Measurements from ENCODE around the gene MCC. TPM values are rescaled to one million over a fixed set of nuclear protein-coding genes. Genes with fewer than 3 reads are reported as not detected.
A peak's percentile ranks its signal among the peaks of the same experiment; 100 is the strongest.

MCC gene
- total RNA-seq, 1 experiment from 2014 or later = 7.1 TPM

DNA sequence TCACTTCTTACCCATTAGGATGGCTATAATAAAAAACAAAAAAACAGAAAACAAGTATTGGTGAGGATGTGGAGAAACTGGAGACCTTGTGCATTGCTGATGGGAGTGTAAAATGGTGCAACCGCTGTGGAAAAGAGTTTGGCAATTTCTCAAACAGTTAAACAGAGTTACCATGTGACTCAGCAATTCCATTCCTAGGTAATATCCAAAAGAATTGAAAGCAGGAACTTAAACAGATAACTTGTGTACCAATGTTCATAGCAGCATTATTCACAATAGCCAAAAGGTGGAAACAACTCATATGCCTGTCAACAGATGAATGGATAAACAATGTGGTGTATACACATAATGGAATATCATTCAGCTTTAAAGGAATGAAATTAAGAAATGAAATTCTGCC lies 482.8 kb downstream of the MCC start:
- DNase-seq (peak; percentile 84), ATAC-seq (peak; percentile 79)
- H3F3A ChIP-seq (ENCODE audit: low read length, unreplicated experiment) = no peaks in the 10 kb centered on the region
- CTCF ChIA-PET = no interaction called here
- no peak overlapping the region for H3K4me3 ChIP-seq (ENCODE audit: low read length)
- H3K27ac ChIP-seq (ENCODE audit: low read length) = peak overlapping the region; percentile 61
- POLR2A ChIA-PET (ENCODE audit: unreplicated experiment) = no interaction called here
- intact Hi-C loops (cut with micrococcal nuclease) = no loop called here
- H4K20me1 ChIP-seq (ENCODE audit: low read length) = no peaks in the 10 kb centered on the region
- H3K4me2 ChIP-seq (ENCODE audit: low read length) = 0 out of 2 replicates have a peak overlapping the region, but pooled peaks have one; percentile 7
- no peaks in the 10 kb centered on the region for H3K27me3 ChIP-seq (ENCODE audit: low read length)
- no peak overlapping the region for H2AFZ ChIP-seq (ENCODE audit: low read length)
- H3K9ac ChIP-seq (ENCODE audit: low read length) = no peak overlapping the region
- H3K4me1 ChIP-seq (ENCODE audit: insufficient read depth, low read length) = peaks cover 41% of the 10 kb centered on the region
- H3K9me2 ChIP-seq (replicated peaks; ENCODE audit: low read length) = no peaks in the 10 kb centered on the region
- H3K36me3 ChIP-seq (ENCODE audit: low read depth, low read length) = peaks cover 23% of the 10 kb centered on the region; the same call in 1 of the 2 replicates
- H3K79me2 ChIP-seq (ENCODE audit: low read length) = no peaks in the 10 kb centered on the region
- no peak for TF ChIP-seq EZH2 (IDR thresholded peaks at IDR 0.05; ENCODE audit: low read length, unreplicated experiment)
- TF ChIP-seq, protein P1, sequence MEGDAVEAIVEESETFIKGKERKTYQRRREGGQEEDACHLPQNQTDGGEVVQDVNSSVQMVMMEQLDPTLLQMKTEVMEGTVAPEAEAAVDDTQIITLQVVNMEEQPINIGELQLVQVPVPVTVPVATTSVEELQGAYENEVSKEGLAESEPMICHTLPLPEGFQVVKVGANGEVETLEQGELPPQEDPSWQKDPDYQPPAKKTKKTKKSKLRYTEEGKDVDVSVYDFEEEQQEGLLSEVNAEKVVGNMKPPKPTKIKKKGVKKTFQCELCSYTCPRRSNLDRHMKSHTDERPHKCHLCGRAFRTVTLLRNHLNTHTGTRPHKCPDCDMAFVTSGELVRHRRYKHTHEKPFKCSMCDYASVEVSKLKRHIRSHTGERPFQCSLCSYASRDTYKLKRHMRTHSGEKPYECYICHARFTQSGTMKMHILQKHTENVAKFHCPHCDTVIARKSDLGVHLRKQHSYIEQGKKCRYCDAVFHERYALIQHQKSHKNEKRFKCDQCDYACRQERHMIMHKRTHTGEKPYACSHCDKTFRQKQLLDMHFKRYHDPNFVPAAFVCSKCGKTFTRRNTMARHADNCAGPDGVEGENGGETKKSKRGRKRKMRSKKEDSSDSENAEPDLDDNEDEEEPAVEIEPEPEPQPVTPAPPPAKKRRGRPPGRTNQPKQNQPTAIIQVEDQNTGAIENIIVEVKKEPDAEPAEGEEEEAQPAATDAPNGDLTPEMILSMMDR (conservative IDR thresholded peaks at IDR 0.05; ENCODE audit: low read depth, low read length) = no peak
- no peaks in the 10 kb centered on the region for H3K9me3 ChIP-seq (ENCODE audit: low read length)
- no TSS peak for BruUV-seq (replicated peaks)

DNA sequence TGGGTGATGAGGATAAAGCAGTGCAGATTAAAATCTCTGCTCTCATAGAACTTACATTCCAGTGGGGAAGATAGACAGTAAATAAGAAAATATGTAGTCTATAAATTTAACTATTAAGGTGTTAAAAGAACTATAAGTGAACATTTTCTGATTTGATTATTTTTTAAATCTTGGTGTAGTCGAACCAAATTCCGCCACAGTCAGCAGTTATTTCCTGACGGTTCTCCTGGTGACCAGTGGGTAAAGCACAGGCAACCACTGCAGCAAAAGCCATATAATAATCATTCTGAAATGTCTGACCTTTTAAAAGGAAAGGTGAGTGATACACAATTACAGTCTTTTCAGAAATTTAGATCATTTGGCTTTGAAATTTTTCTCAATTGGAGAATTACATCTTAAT lies 484.5 kb downstream of the MCC start:
- DNase-seq (no peak), ATAC-seq (no peak)
- Histone ChIP-seq H3K4me3 (ENCODE audit: low read length) (no peak overlapping the region), H3K27me3 (ENCODE audit: low read length) (no peaks in the 10 kb centered on the region), H3K4me2 (ENCODE audit: low read length) (no peak overlapping the region), H3K27ac (ENCODE audit: low read length) (no peak overlapping the region), H3K36me3 (ENCODE audit: low read depth, low read length) (peaks cover 15% of the 10 kb centered on the region; the same call in 1 of the 2 replicates), H3K9me2 (replicated peaks; ENCODE audit: low read length) (no peaks in the 10 kb centered on the region), H3K9ac (ENCODE audit: low read length) (no peak overlapping the region), H2AFZ (ENCODE audit: low read length) (no peak overlapping the region), H3K4me1 (ENCODE audit: insufficient read depth, low read length) (peaks cover 46% of the 10 kb centered on the region), H3F3A (ENCODE audit: low read length, unreplicated experiment) (no peaks in the 10 kb centered on the region), H4K20me1 (ENCODE audit: low read length) (no peaks in the 10 kb centered on the region), H3K9me3 (ENCODE audit: low read length) (no peaks in the 10 kb centered on the region), H3K79me2 (ENCODE audit: low read length) (peaks cover 3% of the 10 kb centered on the region; the same call in 1 of the 2 replicates)
- ChIA-PET CTCF (no interaction called here), POLR2A (ENCODE audit: unreplicated experiment) (interaction anchor here (0.6 kb wide), 1 partner anchor 525 kb away, joined by 4 read pairs; no protein-coding TSS in a partner anchor)
- no TSS peak for BruUV-seq (replicated peaks)
- TF ChIP-seq EZH2 (IDR thresholded peaks at IDR 0.05; ENCODE audit: low read length, unreplicated experiment) (no peak), EZH2phosphoT487 (IDR thresholded peaks at IDR 0.05; ENCODE audit: borderline replicate concordance, low read length) (no peak)
- TF ChIP-seq, protein P1 (conservative IDR thresholded peaks at IDR 0.05; ENCODE audit: low read depth, low read length) = no peak
- intact Hi-C loops (cut with micrococcal nuclease) = no loop called here

DNA sequence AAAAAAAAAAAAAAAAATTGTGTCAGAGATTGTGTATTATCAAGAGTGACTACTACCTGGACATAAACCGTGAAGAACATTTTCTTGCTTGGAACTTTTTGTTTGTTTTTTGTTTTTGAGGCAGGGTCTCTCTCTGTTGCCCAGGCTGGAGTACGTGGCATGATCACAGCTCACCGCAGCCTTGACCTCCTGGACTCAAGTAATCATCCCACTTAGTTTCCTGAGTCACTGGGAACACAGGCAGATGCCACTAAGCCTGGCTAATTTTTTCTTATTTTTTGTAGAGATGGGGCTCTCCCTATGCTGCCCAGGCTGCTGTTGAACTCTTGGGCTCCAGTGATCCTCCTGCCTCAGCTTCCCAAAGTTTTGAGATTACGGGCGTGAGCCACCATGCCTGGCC lies 485.8 kb downstream of the MCC start:
- DNase-seq (no peak), ATAC-seq (no peak)
- no peaks in the 10 kb centered on the region for H3K9me3 ChIP-seq (ENCODE audit: low read length)
- peaks cover 11% of the 10 kb centered on the region for H3K79me2 ChIP-seq (ENCODE audit: low read length)
- H2AFZ ChIP-seq (ENCODE audit: low read length) = no peak overlapping the region
- H3K9ac ChIP-seq (ENCODE audit: low read length) = no peak overlapping the region
- CTCF ChIA-PET = interaction anchor here (0.7 kb wide), 1 partner anchor 475 kb away, joined by 3 read pairs; no protein-coding TSS in a partner anchor
- H3K4me1 ChIP-seq (ENCODE audit: insufficient read depth, low read length) = peaks cover 46% of the 10 kb centered on the region
- no peak overlapping the region for H3K27ac ChIP-seq (ENCODE audit: low read length)
- no peak overlapping the region for H3K4me3 ChIP-seq (ENCODE audit: low read length)
- POLR2A ChIA-PET (ENCODE audit: unreplicated experiment) = no interaction called here
- no TSS peak for BruUV-seq (replicated peaks)
- H3K36me3 ChIP-seq (ENCODE audit: low read depth, low read length) = peaks cover 15% of the 10 kb centered on the region; the same call in 1 of the 2 replicates
- H3F3A ChIP-seq (ENCODE audit: low read length, unreplicated experiment) = no peaks in the 10 kb centered on the region
- no peaks in the 10 kb centered on the region for H3K9me2 ChIP-seq (replicated peaks; ENCODE audit: low read length)
- no peaks in the 10 kb centered on the region for H3K27me3 ChIP-seq (ENCODE audit: low read length)
- intact Hi-C loops (cut with micrococcal nuclease) = no loop called here
- H4K20me1 ChIP-seq (ENCODE audit: low read length) = no peaks in the 10 kb centered on the region
- no peak overlapping the region for H3K4me2 ChIP-seq (ENCODE audit: low read length)
- TF ChIP-seq EZH2phosphoT487 (IDR thresholded peaks at IDR 0.05; ENCODE audit: borderline replicate concordance, low read length) (no peak), EZH2 (IDR thresholded peaks at IDR 0.05; ENCODE audit: low read length, unreplicated experiment) (no peak)
- TF ChIP-seq, protein P1 (conservative IDR thresholded peaks at IDR 0.05; ENCODE audit: low read depth, low read length) = no peak

Measured in PC-3 (cell line).